Stomach smooth muscle (tissue), 2 donors: ENCODE results near the gene RPL15.

Source experiments
- H3K27ac ChIP-seq: one replicate; pipeline ENCODE4 v1.7.0; 2013; ENCODE audit warnings: mild to moderate bottlenecking, low read length, inconsistent platforms
- H3K27me3 ChIP-seq, 2 donors: one replicate each; pipeline ENCODE4 v1.7.0; 2013; ENCODE audit warnings: low read length in 2 of 2; ENCODE audit not compliant: insufficient read depth in 2 of 2, control insufficient read depth in 1 of 2
- H3K36me3 ChIP-seq, 2 donors: one replicate each; pipeline ENCODE4 v1.7.0; 2013; ENCODE audit warnings: low read length in 2 of 2; ENCODE audit not compliant: control insufficient read depth in 2 of 2, insufficient read depth in 2 of 2
- H3K4me1 ChIP-seq: one replicate; pipeline ENCODE4 v1.7.0; 2013; ENCODE audit warnings: low read length; ENCODE audit not compliant: control insufficient read depth, insufficient read depth
- H3K4me3 ChIP-seq, 2 donors: one replicate each; pipeline ENCODE4 v1.7.0; 2013; ENCODE audit warnings: low read length in 2 of 2
- H3K9ac ChIP-seq, 2 donors: one replicate each; pipeline ENCODE4 v1.7.0; 2013; ENCODE audit warnings: low read length in 2 of 2, mild to moderate bottlenecking in 1 of 2
- H3K9me3 ChIP-seq, 2 donors: one replicate each; pipeline ENCODE4 v1.7.0; 2013; ENCODE audit warnings: low read length in 2 of 2; ENCODE audit not compliant: control insufficient read depth in 2 of 2
- donor health status: healthy.
- donor health status: Pancreatic carcinoma.

RPL15 gene

GRCh38 chr3:23928524-23928923 lies 11.6 kb downstream of the RPL15 start:
- Histone ChIP-seq H3K9me3 (no peaks in the 10 kb centered on the region), H3K27ac (no peak overlapping the region), H3K36me3 (no peaks in the 10 kb centered on the region), H3K27me3 (no peaks in the 10 kb centered on the region), H3K9ac (no peak overlapping the region), H3K4me3 (no peak overlapping the region), H3K4me1 (no peaks in the 10 kb centered on the region)

GRCh38 chr3:23931597-23931996 lies 14.7 kb downstream of the RPL15 start:
- H3K4me1 ChIP-seq = no peaks in the 10 kb centered on the region
- H3K27ac ChIP-seq = no peak overlapping the region
- H3K36me3 ChIP-seq = no peaks in the 10 kb centered on the region
- no peaks in the 10 kb centered on the region for H3K27me3 ChIP-seq
- no peaks in the 10 kb centered on the region for H3K9me3 ChIP-seq
- H3K9ac ChIP-seq = no peak overlapping the region
- no peak overlapping the region for H3K4me3 ChIP-seq

- Histone ChIP-seq H3K27me3 (no peaks in the 10 kb centered on the region), H3K9me3 (no peaks in the 10 kb centered on the region), H3K4me1 (no peaks in the 10 kb centered on the region), H3K36me3 (no peaks in the 10 kb centered on the region), H3K9ac (no peak overlapping the region), H3K4me3 (no peak overlapping the region), H3K27ac (no peak overlapping the region)
These were observed 15.6 kb downstream of the RPL15 start for GRCh38 chr3:23932571-23932970.

- Histone ChIP-seq H3K27me3 (no peaks in the 10 kb centered on the region), H3K27ac (no peak overlapping the region), H3K4me1 (no peaks in the 10 kb centered on the region), H3K36me3 (no peaks in the 10 kb centered on the region), H3K9ac (no peak overlapping the region), H3K9me3 (no peaks in the 10 kb centered on the region), H3K4me3 (no peak overlapping the region)
These were observed 17.3 kb downstream of the RPL15 start for GRCh38 chr3:23934253-23934652.

GRCh38 chr3:23937296-23937695 lies 20.4 kb downstream of the RPL15 start:
- H3K4me3 ChIP-seq = no peak overlapping the region
- no peak overlapping the region for H3K27ac ChIP-seq
- H3K9ac ChIP-seq = no peak overlapping the region
- H3K27me3 ChIP-seq = no peaks in the 10 kb centered on the region
- H3K4me1 ChIP-seq = no peaks in the 10 kb centered on the region
- H3K36me3 ChIP-seq = no peaks in the 10 kb centered on the region
- H3K9me3 ChIP-seq = no peaks in the 10 kb centered on the region

GRCh38 chr3:23938688-23939087 lies 21.8 kb downstream of the RPL15 start:
- no peaks in the 10 kb centered on the region for H3K27me3 ChIP-seq
- no peak overlapping the region for H3K4me3 ChIP-seq
- H3K9ac ChIP-seq = no peak overlapping the region

GRCh38 chr3:23940775-23941174 lies 23.8 kb downstream of the RPL15 start:
- no peak overlapping the region for H3K27ac ChIP-seq

More at GRCh38 chr3:23938688-23939087, 21.8 kb downstream of the RPL15 start:
- no peaks in the 10 kb centered on the region for H3K4me1 ChIP-seq
- no peak overlapping the region for H3K27ac ChIP-seq
- no peaks in the 10 kb centered on the region for H3K9me3 ChIP-seq
- no peaks in the 10 kb centered on the region for H3K36me3 ChIP-seq

GRCh38 chr3:23941440-23941839 lies 24.5 kb downstream of the RPL15 start:
- H3K4me1 ChIP-seq = peaks cover 6% of the 10 kb centered on the region
- H3K9ac ChIP-seq = no peak overlapping the region
- no peak overlapping the region for H3K27ac ChIP-seq
- H3K4me3 ChIP-seq = no peak overlapping the region
- H3K27me3 ChIP-seq = no peaks in the 10 kb centered on the region
- H3K36me3 ChIP-seq = no peaks in the 10 kb centered on the region
- no peaks in the 10 kb centered on the region for H3K9me3 ChIP-seq

More at GRCh38 chr3:23940775-23941174, 23.8 kb downstream of the RPL15 start:
- no peaks in the 10 kb centered on the region for H3K36me3 ChIP-seq
- H3K9ac ChIP-seq = no peak overlapping the region
- no peaks in the 10 kb centered on the region for H3K9me3 ChIP-seq
- no peak overlapping the region for H3K4me3 ChIP-seq
- H3K27me3 ChIP-seq = no peaks in the 10 kb centered on the region
- H3K4me1 ChIP-seq = no peaks in the 10 kb centered on the region

GRCh38 chr3:23942546-23942945 lies 25.6 kb downstream of the RPL15 start:
- Histone ChIP-seq H3K4me1 (peaks cover 13% of the 10 kb centered on the region), H3K36me3 (no peaks in the 10 kb centered on the region), H3K27ac (no peak overlapping the region), H3K27me3 (no peaks in the 10 kb centered on the region), H3K9ac (no peak overlapping the region), H3K9me3 (no peaks in the 10 kb centered on the region), H3K4me3 (no peak overlapping the region)

- no peak overlapping the region for H3K27ac ChIP-seq
- H3K36me3 ChIP-seq = no peaks in the 10 kb centered on the region
- H3K4me3 ChIP-seq = peak overlapping the region; percentile 60 to 81
- no peaks in the 10 kb centered on the region for H3K9me3 ChIP-seq
- H3K4me1 ChIP-seq = peaks cover 21% of the 10 kb centered on the region
- peak overlapping the region in 1 of 2 donors; percentile 64 for H3K9ac ChIP-seq
- H3K27me3 ChIP-seq = no peaks in the 10 kb centered on the region
These were observed 27.3 kb downstream of the RPL15 start for GRCh38 chr3:23944007-23944783.

- Histone ChIP-seq H3K9me3 (no peaks in the 10 kb centered on the region), H3K27me3 (no peaks in the 10 kb centered on the region), H3K36me3 (no peaks in the 10 kb centered on the region), H3K4me3 (peak within 1 kb of the TSS; percentile 83 to 86), H3K27ac (peak within 1 kb of the TSS; percentile 76), H3K9ac (peak within 1 kb of the TSS; percentile 76 to 85), H3K4me1 (peaks cover 26% of the 10 kb centered on the region)
These were observed 28.1 kb downstream of the RPL15 start, which contains the start of gene NR1D2 for GRCh38 chr3:23944861-23945662. Gene NR1D2 (plus strand): TSS chr3:23945286. CDS start chr3:23945579, 293 bp downstream.
